ENCODE measurements around the gene LSM12. TPM values are rescaled to one million over a fixed set of nuclear protein-coding genes. Genes with fewer than 3 reads are reported as not detected.

Gene LSM12
- total and polyA plus RNA-seq, 2 donors (not counting 3 experiments of a cell fraction or from before 2014, with no cell fraction given), result 36.5 to 68.9 TPM

DNA sequence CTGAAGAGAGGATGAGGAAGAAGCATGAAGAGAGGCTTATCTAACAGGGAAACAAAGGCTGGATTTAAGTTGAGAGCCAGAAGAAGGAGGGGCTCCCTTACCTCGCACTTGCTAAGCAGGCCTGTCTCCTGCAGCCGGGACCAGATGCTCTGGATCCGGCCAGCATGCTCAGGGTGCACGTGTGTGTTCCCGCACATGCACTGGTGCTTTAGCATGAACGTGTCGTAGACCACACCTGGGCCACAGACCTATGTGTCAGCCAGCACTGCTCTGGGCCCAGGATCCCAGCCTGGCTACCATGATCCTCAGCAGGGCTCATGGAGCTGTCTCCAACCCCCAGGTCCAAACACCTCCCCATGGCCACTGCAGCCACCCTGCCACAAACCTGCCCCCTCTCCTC is 18.4 kb upstream of the LSM12 start:
- H3K27ac ChIP-seq (ENCODE audit: insufficient read depth, low read depth, low read length), result no peak overlapping the region
- TF ChIP-seq FOS (IDR thresholded peaks at IDR 0.05; ENCODE audit: borderline replicate concordance, insufficient read depth, low read length), result no peak
- TF ChIP-seq MAX (IDR thresholded peaks at IDR 0.05; ENCODE audit: insufficient read depth, insufficient read length), result no peak
- TF ChIP-seq MYC (IDR thresholded peaks at IDR 0.05; ENCODE audit: low read depth, low read length), result no peak
- TF ChIP-seq, protein P1, sequence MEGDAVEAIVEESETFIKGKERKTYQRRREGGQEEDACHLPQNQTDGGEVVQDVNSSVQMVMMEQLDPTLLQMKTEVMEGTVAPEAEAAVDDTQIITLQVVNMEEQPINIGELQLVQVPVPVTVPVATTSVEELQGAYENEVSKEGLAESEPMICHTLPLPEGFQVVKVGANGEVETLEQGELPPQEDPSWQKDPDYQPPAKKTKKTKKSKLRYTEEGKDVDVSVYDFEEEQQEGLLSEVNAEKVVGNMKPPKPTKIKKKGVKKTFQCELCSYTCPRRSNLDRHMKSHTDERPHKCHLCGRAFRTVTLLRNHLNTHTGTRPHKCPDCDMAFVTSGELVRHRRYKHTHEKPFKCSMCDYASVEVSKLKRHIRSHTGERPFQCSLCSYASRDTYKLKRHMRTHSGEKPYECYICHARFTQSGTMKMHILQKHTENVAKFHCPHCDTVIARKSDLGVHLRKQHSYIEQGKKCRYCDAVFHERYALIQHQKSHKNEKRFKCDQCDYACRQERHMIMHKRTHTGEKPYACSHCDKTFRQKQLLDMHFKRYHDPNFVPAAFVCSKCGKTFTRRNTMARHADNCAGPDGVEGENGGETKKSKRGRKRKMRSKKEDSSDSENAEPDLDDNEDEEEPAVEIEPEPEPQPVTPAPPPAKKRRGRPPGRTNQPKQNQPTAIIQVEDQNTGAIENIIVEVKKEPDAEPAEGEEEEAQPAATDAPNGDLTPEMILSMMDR (IDR thresholded peaks at IDR 0.05; ENCODE audit: extremely low read depth in 1 of 2, insufficient read depth in 1 of 2, low read depth in 1 of 2, low read length in 2 of 2), result no peak
- TF ChIP-seq GATA2 (IDR thresholded peaks at IDR 0.05; ENCODE audit: insufficient read depth, insufficient read length, low read depth, low read length), result no peak
- no peak for TF ChIP-seq JUN (IDR thresholded peaks at IDR 0.05; ENCODE audit: borderline replicate concordance, insufficient read depth, insufficient read length, low read depth)
- POLR2A ChIA-PET, result no interaction called here

More for the DNA sequence above, 18.4 kb upstream of the LSM12 start:
- Histone ChIP-seq H3K36me3 (ENCODE audit: control insufficient read depth in 2 of 2, extremely low read depth in 1 of 2, insufficient read depth in 2 of 2, low read length in 2 of 2) (peaks cover 0 to 14% of the 10 kb centered on the region in 2 experiments), H3K9me1 (replicated peaks; ENCODE audit: control insufficient read depth, extremely low read depth, insufficient read depth, low read length) (no peaks in the 10 kb centered on the region), H3K9me3 (replicated peaks; ENCODE audit: control insufficient read depth, insufficient read depth, low read length) (no peaks in the 10 kb centered on the region), H3K4me3 (replicated peaks in 1 of 3; ENCODE audit: insufficient read depth in 1 of 3, low read depth in 1 of 3, low read length in 3 of 3) (no peak overlapping the region), H4K20me1 (replicated peaks; ENCODE audit: control insufficient read depth, extremely low read depth, insufficient read depth, low read length) (no peaks in the 10 kb centered on the region), H3K4me1 (ENCODE audit: control insufficient read depth, extremely low read depth, insufficient read depth, low read length) (peaks cover 6% of the 10 kb centered on the region), H3K79me2 (ENCODE audit: control insufficient read depth, insufficient read depth, low read length) (no peaks in the 10 kb centered on the region), H3K9ac (replicated peaks; ENCODE audit: extremely low read depth, insufficient read depth, low read length) (no peak overlapping the region), H3K27me3 (ENCODE audit: control insufficient read depth in 2 of 2, insufficient read depth in 2 of 2, low read length in 2 of 2) (no peaks in the 10 kb centered on the region), H2AFZ (ENCODE audit: low read depth, low read length) (no peak overlapping the region), H3K4me2 (ENCODE audit: insufficient read depth, low read length) (no peak overlapping the region)
- DNase-seq (ENCODE audit: low read depth, low spot score) (no peak), FAIRE-seq (no peak)
- no TSS peak for BruUV-seq (replicated peaks)
- intact Hi-C loops (cut with micrococcal nuclease) (loop anchor here (2.0 kb wide), 1 partner anchor 30 kb away; no protein-coding TSS in a partner anchor), dilution Hi-C loops (cut with MboI; ENCODE audit: extremely low pct_ligation_motif_present, low sequenced_read_pairs) (no loop called here)
- CTCF ChIA-PET, result interaction anchor here (1.5 to 1.9 kb wide), 2 partner anchors 11 to 12 kb away, joined by 4 to 5 read pairs; no protein-coding TSS in a partner anchor
